Measurements from ENCODE around the gene SLC25A24. TPM values are rescaled to one million over a fixed set of nuclear protein-coding genes. Genes with fewer than 3 reads are reported as not detected.
"Not testable (repeated sequence)": the region's sequence is repeated elsewhere in the genome, so short reads cannot be mapped to it uniquely, and the experiment has no call there.

SLC25A24 gene
- total RNA-seq, 2 donors from 2014 or later, result 5.4 to 18.5 TPM

GRCh38 chr1:108154314-108154713 is 45.8 kb downstream of the SLC25A24 start:
- H3K36me3 Mint-ChIP-seq, result no peaks in the 10 kb centered on the region
- no peak overlapping the region for H3K27ac Mint-ChIP-seq
- ATAC-seq (no peak), DNase-seq (ENCODE audit: low spot score in 2 of 2) (no peak)
- H3K9me3 Mint-ChIP-seq, result no peaks in the 10 kb centered on the region

GRCh38 chr1:108152782-108153222 is 47.3 kb downstream of the SLC25A24 start:
- ATAC-seq (no peak), DNase-seq (ENCODE audit: low spot score in 2 of 2) (no peak)
- H3K27ac Mint-ChIP-seq, result no peak overlapping the region

GRCh38 chr1:108151548-108151947 is 48.6 kb downstream of the SLC25A24 start:
- no peak for DNase-seq (ENCODE audit: low spot score in 2 of 2)
- Mint-ChIP-seq H3K36me3 (peaks cover 14 to 15% of the 10 kb centered on the region in 2 donors), H3K27ac (no peak overlapping the region), H3K9me3 (peaks cover 0 to 5% of the 10 kb centered on the region in 2 donors)
- no peak for ATAC-seq

More at GRCh38 chr1:108152782-108153222, 47.3 kb downstream of the SLC25A24 start:
- Mint-ChIP-seq H3K36me3 (peaks cover 1 to 3% of the 10 kb centered on the region in 2 donors), H3K9me3 (no peaks in the 10 kb centered on the region)

- H3K9me3 Mint-ChIP-seq, result peaks cover 4 to 5% of the 10 kb centered on the region in 2 donors
Measured at GRCh38 chr1:108149796-108150467, 50.2 kb downstream of the SLC25A24 start.

GRCh38 chr1:108144569-108144968 is 55.6 kb downstream of the SLC25A24 start:
- not testable (repeated sequence) for DNase-seq (ENCODE audit: low spot score in 2 of 2); H3K27ac Mint-ChIP-seq; H3K9me3 Mint-ChIP-seq; ATAC-seq
- peaks cover 23 to 39% of the 10 kb centered on the region in 2 donors for H3K36me3 Mint-ChIP-seq

More at GRCh38 chr1:108149796-108150467, 50.2 kb downstream of the SLC25A24 start:
- Mint-ChIP-seq H3K36me3 (peaks cover 16 to 22% of the 10 kb centered on the region in 2 donors), H3K27ac (no peak overlapping the region)
- ATAC-seq (no peak), DNase-seq (ENCODE audit: low spot score in 2 of 2) (no peak)

GRCh38 chr1:108142773-108143394 is 57.3 kb downstream of the SLC25A24 start:
- H3K36me3 Mint-ChIP-seq, result peaks cover 25 to 39% of the 10 kb centered on the region in 2 donors
- peaks cover 4 to 5% of the 10 kb centered on the region in 2 donors for H3K9me3 Mint-ChIP-seq
- no peak for ATAC-seq
- DNase-seq (ENCODE audit: low spot score in 2 of 2), result no peak
- peak overlapping the region in 1 of 2 donors; percentile 52 for H3K27ac Mint-ChIP-seq

GRCh38 chr1:108142258-108142657 is 57.9 kb downstream of the SLC25A24 start:
- ATAC-seq (no peak), DNase-seq (ENCODE audit: low spot score in 2 of 2) (no peak)
- no peak overlapping the region for H3K27ac Mint-ChIP-seq
- H3K9me3 Mint-ChIP-seq, result peaks cover 2 to 4% of the 10 kb centered on the region in 2 donors
- peaks cover 20 to 32% of the 10 kb centered on the region in 2 donors for H3K36me3 Mint-ChIP-seq

GRCh38 chr1:108141621-108142020 is 58.5 kb downstream of the SLC25A24 start:
- Mint-ChIP-seq H3K36me3 (peaks cover 14 to 26% of the 10 kb centered on the region in 2 donors), H3K27ac (no peak overlapping the region), H3K9me3 (peaks cover 0 to 4% of the 10 kb centered on the region in 2 donors)
- ATAC-seq, result peak in 1 of 2 donors; percentile 58
- DNase-seq (ENCODE audit: low spot score in 2 of 2), result no peak

- peaks cover 12 to 19% of the 10 kb centered on the region in 2 donors for H3K36me3 Mint-ChIP-seq
- DNase-seq (ENCODE audit: low spot score in 2 of 2) (no peak), ATAC-seq (no peak)
- no peak overlapping the region for H3K27ac Mint-ChIP-seq
- peaks cover 0 to 1% of the 10 kb centered on the region in 2 donors for H3K9me3 Mint-ChIP-seq
Measured at GRCh38 chr1:108140936-108141335, 59.2 kb downstream of the SLC25A24 start.

GRCh38 chr1:108140177-108140576 is 60.0 kb downstream of the SLC25A24 start:
- ATAC-seq, result no peak
- Mint-ChIP-seq H3K36me3 (peaks cover 12 to 17% of the 10 kb centered on the region in 2 donors), H3K27ac (no peak overlapping the region), H3K9me3 (no peaks in the 10 kb centered on the region)
- DNase-seq (ENCODE audit: low spot score in 2 of 2), result no peak

- peaks cover 12 to 17% of the 10 kb centered on the region in 2 donors for H3K36me3 Mint-ChIP-seq
- H3K27ac Mint-ChIP-seq; DNase-seq (ENCODE audit: low spot score in 2 of 2); H3K9me3 Mint-ChIP-seq; ATAC-seq: not testable (repeated sequence)
Measured at GRCh38 chr1:108139555-108139954, 60.6 kb downstream of the SLC25A24 start.

GRCh38 chr1:108133148-108133547 is 67.0 kb downstream of the SLC25A24 start:
- not testable (repeated sequence) for H3K9me3 Mint-ChIP-seq; DNase-seq (ENCODE audit: low spot score in 2 of 2); ATAC-seq; H3K27ac Mint-ChIP-seq
- peaks cover 19 to 22% of the 10 kb centered on the region in 2 donors for H3K36me3 Mint-ChIP-seq

- H3K36me3 Mint-ChIP-seq, result peaks cover 18 to 19% of the 10 kb centered on the region in 2 donors
- not testable (repeated sequence) for DNase-seq (ENCODE audit: low spot score in 2 of 2); H3K9me3 Mint-ChIP-seq; ATAC-seq; H3K27ac Mint-ChIP-seq
Measured at GRCh38 chr1:108132367-108132766, 67.8 kb downstream of the SLC25A24 start.

- not testable (repeated sequence) for DNase-seq (ENCODE audit: low spot score in 2 of 2); H3K27ac Mint-ChIP-seq; ATAC-seq; H3K9me3 Mint-ChIP-seq
- peaks cover 18 to 19% of the 10 kb centered on the region in 2 donors for H3K36me3 Mint-ChIP-seq
Measured at GRCh38 chr1:108131281-108131680, 68.9 kb downstream of the SLC25A24 start.

- no peak overlapping the region for H3K27ac Mint-ChIP-seq
- DNase-seq (ENCODE audit: low spot score in 2 of 2), result no peak
- ATAC-seq, result no peak
- peaks cover 18 to 19% of the 10 kb centered on the region in 2 donors for H3K36me3 Mint-ChIP-seq
- H3K9me3 Mint-ChIP-seq, result peaks cover 6 to 7% of the 10 kb centered on the region in 2 donors
Measured at GRCh38 chr1:108130794-108131193, 69.3 kb downstream of the SLC25A24 start.

GRCh38 chr1:108129999-108130398 is 70.1 kb downstream of the SLC25A24 start:
- no peak overlapping the region for H3K27ac Mint-ChIP-seq
- peaks cover 18 to 19% of the 10 kb centered on the region in 2 donors for H3K36me3 Mint-ChIP-seq
- DNase-seq (ENCODE audit: low spot score in 2 of 2) (no peak), ATAC-seq (no peak)
- H3K9me3 Mint-ChIP-seq, result peaks cover 6 to 7% of the 10 kb centered on the region in 2 donors
